SK-N-SH treated with all-trans-retinoic acid at 6 μM for 48 hours (cell line): Measurements from ENCODE around the gene TSC22D1.

ENCODE experiments used
- ESRRG ChIP-seq: fragments of 250-450 bp; sonication (Bioruptor Pico); IDR thresholded peaks from 2 replicates; pipeline ENCODE4 v1.6.1; 2021; ENCODE audit warnings: mild to moderate bottlenecking
- ISL1 ChIP-seq: fragments of 250-450 bp; sonication (Bioruptor Pico); IDR thresholded peaks from 2 replicates; pipeline ENCODE4 v2.1.2; 2022; ENCODE audit warnings: mild to moderate bottlenecking, moderate library complexity
- OSR1 ChIP-seq: fragments of 250-450 bp; sonication (Bioruptor Pico); IDR thresholded peaks from 2 replicates; pipeline ENCODE4 v1.8.0; 2022; ENCODE audit warnings: moderate library complexity, mild to moderate bottlenecking, inconsistent platforms
- POU6F1 ChIP-seq: fragments of 250-450 bp; sonication (Bioruptor Pico); IDR thresholded peaks from 2 replicates; pipeline ENCODE4 v1.8.0; 2021; ENCODE audit warnings: low read depth, mild to moderate bottlenecking, moderate library complexity, borderline replicate concordance
- ZFP3 ChIP-seq: fragments of 250-450 bp; sonication (Bioruptor Pico); IDR thresholded peaks from 2 replicates; pipeline ENCODE4 v1.5.0; 2020; ENCODE audit warnings: mild to moderate bottlenecking, moderate library complexity
- ZNF70 ChIP-seq: fragments of 450-650 bp; formaldehyde crosslinking; IDR thresholded peaks from 2 replicates; pipeline ENCODE4 v1.5.0; 2020; ENCODE audit warnings: mild to moderate bottlenecking, moderate library complexity
- ZNF8 ChIP-seq: fragments of 450-650 bp; formaldehyde crosslinking; IDR thresholded peaks from 2 replicates; pipeline ENCODE4 v1.5.0; 2020; ENCODE audit warnings: mild to moderate bottlenecking, moderate library complexity
- TF ChIP-seq, protein P1 (sequence below): fragments of 250-450 bp; sonication (Bioruptor Pico); IDR thresholded peaks from 2 replicates; pipeline ENCODE4 v1.5.1; 2021; ENCODE audit warnings: mild to moderate bottlenecking, moderate library complexity

DNA sequence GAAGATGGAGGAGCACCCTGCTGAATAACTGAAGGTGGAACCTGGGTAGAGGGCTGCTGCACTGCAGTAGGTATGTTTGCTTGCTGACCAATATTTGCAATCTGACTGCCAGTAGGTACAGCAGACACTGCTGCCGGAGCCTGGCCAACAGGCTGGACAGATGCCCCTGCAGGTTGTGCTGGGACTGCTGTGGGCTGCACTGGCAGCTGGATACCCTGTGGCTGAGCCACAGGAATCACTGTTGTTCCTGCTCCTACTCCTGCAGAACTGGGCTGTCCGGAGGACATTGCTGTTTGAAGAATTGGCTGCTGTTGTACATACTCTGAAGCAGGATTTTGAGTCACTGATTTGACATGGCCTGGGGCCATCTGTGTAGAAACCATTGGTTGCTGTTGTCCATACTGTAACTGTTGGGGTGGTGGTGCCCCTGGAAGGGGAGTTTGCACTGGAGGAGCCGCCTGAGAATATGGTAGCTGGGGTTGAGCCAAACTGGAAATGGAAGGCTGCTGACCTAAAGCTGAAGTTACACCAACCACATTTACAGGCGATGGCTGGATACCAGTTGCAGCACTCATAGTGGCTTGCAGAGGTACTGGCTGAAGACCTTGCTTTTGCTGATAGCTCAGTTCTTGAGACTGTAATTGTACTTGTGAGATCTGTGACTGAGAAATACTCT, 2.2 kb downstream of the TSC22D1 start:
- TF ChIP-seq ZFP3 (no peak), ISL1 (no peak), OSR1 (CRISPR knock-in tag) (no peak), POU6F1 (CRISPR knock-in tag) (no peak), ESRRG (no peak), ZNF8 (CRISPR knock-in tag) (no peak), ZNF70 (CRISPR knock-in tag) (no peak)
- TF ChIP-seq, protein P1, sequence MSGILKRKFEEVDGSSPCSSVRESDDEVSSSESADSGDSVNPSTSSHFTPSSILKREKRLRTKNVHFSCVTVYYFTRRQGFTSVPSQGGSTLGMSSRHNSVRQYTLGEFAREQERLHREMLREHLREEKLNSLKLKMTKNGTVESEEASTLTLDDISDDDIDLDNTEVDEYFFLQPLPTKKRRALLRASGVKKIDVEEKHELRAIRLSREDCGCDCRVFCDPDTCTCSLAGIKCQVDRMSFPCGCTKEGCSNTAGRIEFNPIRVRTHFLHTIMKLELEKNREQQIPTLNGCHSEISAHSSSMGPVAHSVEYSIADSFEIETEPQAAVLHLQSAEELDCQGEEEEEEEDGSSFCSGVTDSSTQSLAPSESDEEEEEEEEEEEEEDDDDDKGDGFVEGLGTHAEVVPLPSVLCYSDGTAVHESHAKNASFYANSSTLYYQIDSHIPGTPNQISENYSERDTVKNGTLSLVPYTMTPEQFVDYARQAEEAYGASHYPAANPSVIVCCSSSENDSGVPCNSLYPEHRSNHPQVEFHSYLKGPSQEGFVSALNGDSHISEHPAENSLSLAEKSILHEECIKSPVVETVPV (CRISPR knock-in tag) = no peak
